Measurements from ENCODE around the gene SLC25A6. TPM values are rescaled to one million over a fixed set of nuclear protein-coding genes. Genes with fewer than 3 reads are reported as not detected.

The SLC25A6 gene
- total and polyA plus RNA-seq, 9 of the 15 experiments (the other 6 are each of a cell fraction or from before 2014, with no cell fraction given): 24.6 to 330 (median 129) TPM

GRCh38 chrX:1411326-1411725 is 19.4 kb upstream of the SLC25A6 start:
- no peak overlapping the region for H3K4me2 ChIP-seq (ENCODE audit: insufficient read depth, low read length)
- no peak for ATAC-seq
- H3K36me3 ChIP-seq (ENCODE audit: control insufficient read depth, insufficient read depth, low read length): peaks cover 30% of the 10 kb centered on the region; the same call in 2 of the 3 replicates
- no peaks in the 10 kb centered on the region for H3K9me3 ChIP-seq (replicated peaks; ENCODE audit: control insufficient read depth, insufficient read depth, low read depth, low read length)
- no peak overlapping the region for H3K4me3 ChIP-seq
- intact Hi-C loops (cut with micrococcal nuclease): no loop called here
- H3K9me1 ChIP-seq (ENCODE audit: control insufficient read depth, insufficient read depth, low read length): no peaks in the 10 kb centered on the region
- no peaks in the 10 kb centered on the region for H3K27me3 ChIP-seq (ENCODE audit: control insufficient read depth in 2 of 2, insufficient read depth in 2 of 2, low read length in 2 of 2)
- no peak overlapping the region for H3K27ac ChIP-seq (ENCODE audit: extremely low read depth, low read depth, low read length)
- no TSS peak for BruUV-seq (replicated peaks)
- WGBS (ENCODE audit: insufficient coverage, low coverage, missing lambda C conversion rate): 80% methylated on average over 6 of the region's 12 CpGs
- DNase-seq (ENCODE audit: extremely low read depth in 1 of 4, low spot score in 3 of 4): no peak
- no peak for FAIRE-seq
- TF ChIP-seq SMC3 (conservative IDR thresholded peaks at IDR 0.05; ENCODE audit: insufficient read depth, low read depth, low read length) (no peak), ARNT (IDR thresholded peaks at IDR 0.05) (no peak), PYGO2 (tag; IDR thresholded peaks at IDR 0.05) (no peak), ZNF146 (CRISPR knock-in tag; IDR thresholded peaks at IDR 0.05; ENCODE audit: unreplicated experiment) (no peak), HDAC8 (tag; IDR thresholded peaks at IDR 0.05) (no peak), BRCA1 (IDR thresholded peaks at IDR 0.05) (no peak), BRCA1 (CRISPR knock-in tag; IDR thresholded peaks at IDR 0.05) (no peak), NFE2 (IDR thresholded peaks at IDR 0.05; ENCODE audit: low read depth) (no peak), ZNF395 (CRISPR knock-in tag; IDR thresholded peaks at IDR 0.05) (no peak), ZNF764 (CRISPR knock-in tag; IDR thresholded peaks at IDR 0.05; ENCODE audit: low read depth) (no peak), ADNP (tag; IDR thresholded peaks at IDR 0.05) (no peak), CREB5 (CRISPR knock-in tag; IDR thresholded peaks at IDR 0.05) (no peak), ZNF282 (CRISPR knock-in tag; IDR thresholded peaks at IDR 0.05) (no peak), HDGF (IDR thresholded peaks at IDR 0.05) (no peak), HDAC2 (IDR thresholded peaks at IDR 0.05) (no peak)
- ChIA-PET CTCF (ENCODE audit: low intra/inter-chr PET ratio) (no interaction called here), POLR2A (no interaction called here)
- no peaks in the 10 kb centered on the region for H3K4me1 ChIP-seq (replicated peaks in 1 of 2; ENCODE audit: control insufficient read depth in 2 of 2, insufficient read depth in 2 of 2, low read length in 2 of 2)
- no peak overlapping the region for H2AFZ ChIP-seq (ENCODE audit: low read depth, low read length)
- in situ Hi-C loops (cut with MboI): no loop called here
- no peak overlapping the region for H3K9ac ChIP-seq (ENCODE audit: insufficient read depth in 1 of 2, low read depth in 2 of 2, low read length in 2 of 2)
- no peaks in the 10 kb centered on the region for H4K20me1 ChIP-seq (replicated peaks; ENCODE audit: control insufficient read depth, insufficient read depth, low read length)
- no peaks in the 10 kb centered on the region for H3K79me2 ChIP-seq (ENCODE audit: control insufficient read depth, insufficient read depth, low read length)

Measured in K562 (cell line).